Measurements from ENCODE around the gene EFTUD2. TPM values are rescaled to one million over a fixed set of nuclear protein-coding genes. Genes with fewer than 3 reads are reported as not detected.

EFTUD2 gene
- total and polyA plus RNA-seq, 2 of the 13 experiments (the other 11 are each of a cell fraction or from before 2014, with no cell fraction given): 111 to 137 TPM

- TF ChIP-seq, protein P1, sequence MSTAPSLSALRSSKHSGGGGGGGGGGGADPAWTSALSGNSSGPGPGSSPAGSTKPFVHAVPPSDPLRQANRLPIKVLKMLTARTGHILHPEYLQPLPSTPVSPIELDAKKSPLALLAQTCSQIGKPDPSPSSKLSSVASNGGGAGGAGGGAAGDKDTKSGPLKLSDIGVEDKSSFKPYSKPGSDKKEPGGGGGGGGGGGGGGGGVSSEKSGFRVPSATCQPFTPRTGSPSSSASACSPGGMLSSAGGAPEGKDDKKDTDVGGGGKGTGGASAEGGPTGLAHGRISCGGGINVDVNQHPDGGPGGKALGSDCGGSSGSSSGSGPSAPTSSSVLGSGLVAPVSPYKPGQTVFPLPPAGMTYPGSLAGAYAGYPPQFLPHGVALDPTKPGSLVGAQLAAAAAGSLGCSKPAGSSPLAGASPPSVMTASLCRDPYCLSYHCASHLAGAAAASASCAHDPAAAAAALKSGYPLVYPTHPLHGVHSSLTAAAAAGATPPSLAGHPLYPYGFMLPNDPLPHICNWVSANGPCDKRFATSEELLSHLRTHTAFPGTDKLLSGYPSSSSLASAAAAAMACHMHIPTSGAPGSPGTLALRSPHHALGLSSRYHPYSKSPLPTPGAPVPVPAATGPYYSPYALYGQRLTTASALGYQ (CRISPR knock-in tag; IDR thresholded peaks at IDR 0.05): peak; percentile 83; the same call in 1 of the 2 replicates
- peak; percentile 77 for TF ChIP-seq RBM22 (optimal IDR thresholded peaks at IDR 0.05; ENCODE audit: low read length)
- TF ChIP-seq ZNF205 (CRISPR knock-in tag; IDR thresholded peaks at IDR 0.05): peak; percentile 55; the same call in 1 of the 2 replicates
- peak; percentile 78 for TF ChIP-seq ERF (CRISPR knock-in tag; IDR thresholded peaks at IDR 0.05)
- TF ChIP-seq SP140L (CRISPR knock-in tag; IDR thresholded peaks at IDR 0.05; ENCODE audit: borderline replicate concordance): no peak; the same call in 1 of the 2 replicates
- TF ChIP-seq EZH2 (conservative IDR thresholded peaks at IDR 0.05; ENCODE audit: low read depth, low read length): no peak
- peak; percentile 83 for TF ChIP-seq GABPA (IDR thresholded peaks at IDR 0.05; ENCODE audit: low read depth, low read length)
- TF ChIP-seq GABPA (CRISPR knock-in tag; IDR thresholded peaks at IDR 0.05; ENCODE audit: low read depth): peak; percentile 95
- 0 out of 2 replicates have a peak, but pooled peaks have one; percentile 32 for TF ChIP-seq NR2F2 (IDR thresholded peaks at IDR 0.05; ENCODE audit: borderline replicate concordance, low read depth)
- peak; percentile 95 for TF ChIP-seq ZNF501 (CRISPR knock-in tag; IDR thresholded peaks at IDR 0.05)
- TF ChIP-seq FIP1L1 (IDR thresholded peaks at IDR 0.05; ENCODE audit: borderline replicate concordance, insufficient read depth, low read depth, low read length): no peak
- TF ChIP-seq TFDP1 (CRISPR knock-in tag; IDR thresholded peaks at IDR 0.05; ENCODE audit: borderline replicate concordance): peak; percentile 100
- TF ChIP-seq GABPB1 (CRISPR knock-in tag; IDR thresholded peaks at IDR 0.05): peak; percentile 95
- TF ChIP-seq MZF1 (CRISPR knock-in tag; IDR thresholded peaks at IDR 0.05; ENCODE audit: borderline replicate concordance): no peak
- no peak for TF ChIP-seq CAMTA2 (CRISPR knock-in tag; IDR thresholded peaks at IDR 0.05; ENCODE audit: borderline replicate concordance)
- no peak for TF ChIP-seq ZNF20 (CRISPR knock-in tag; IDR thresholded peaks at IDR 0.05)
- TF ChIP-seq HNF4G (IDR thresholded peaks at IDR 0.05; ENCODE audit: borderline replicate concordance, low read depth, low read length): peak; percentile 7; the same call in 1 of the 2 replicates
- TF ChIP-seq HNF4G (CRISPR knock-in tag; IDR thresholded peaks at IDR 0.05; ENCODE audit: borderline replicate concordance, low read depth): no peak
- TF ChIP-seq SIN3B (IDR thresholded peaks at IDR 0.05; ENCODE audit: low read length): peak; percentile 99
- TF ChIP-seq ZNF674 (CRISPR knock-in tag; IDR thresholded peaks at IDR 0.05; ENCODE audit: low read depth): 0 out of 2 replicates have a peak, but pooled peaks have one; percentile 26
- peak; percentile 98 for TF ChIP-seq ARNT2 (CRISPR knock-in tag; IDR thresholded peaks at IDR 0.05; ENCODE audit: low read depth)
- no peak for TF ChIP-seq ZNF326 (CRISPR knock-in tag; IDR thresholded peaks at IDR 0.05; ENCODE audit: borderline replicate concordance)
- TF ChIP-seq FOXA1 (IDR thresholded peaks at IDR 0.05): no peak
- no peak for TF ChIP-seq FOXA1 (CRISPR knock-in tag; IDR thresholded peaks at IDR 0.05)
- no peak for TF ChIP-seq CENPT (CRISPR knock-in tag; IDR thresholded peaks at IDR 0.05; ENCODE audit: low read depth)
- no peak for TF ChIP-seq HNRNPUL1 (IDR thresholded peaks at IDR 0.05; ENCODE audit: low read depth, low read length)
- no peak for TF ChIP-seq ZBTB42 (CRISPR knock-in tag; IDR thresholded peaks at IDR 0.05)
- TF ChIP-seq RBM39 (IDR thresholded peaks at IDR 0.05; ENCODE audit: low read depth, low read length, poor library complexity, severe bottlenecking): no peak
- TF ChIP-seq TGIF2 (CRISPR knock-in tag; IDR thresholded peaks at IDR 0.05): peak; percentile 90
These were observed 48.4 kb upstream of the EFTUD2 start, which contains the start of gene KIF18B (continued) for GRCh38 chr17:44947461-44948314.
